Tongue (tissue), 2 donors: ENCODE data around the gene KLHL3. TPM values are rescaled to one million over a fixed set of nuclear protein-coding genes. Genes with fewer than 3 reads are reported as not detected.
A peak's percentile ranks its signal among the peaks of the same experiment; 100 is the strongest.
"Not testable (repeated sequence)": the region's sequence is repeated elsewhere in the genome, so short reads cannot be mapped to it uniquely, and the experiment has no call there.

ENCODE experiments used
- DNase-seq: peaks from one replicate; pipeline ENCODE4 v3.0.0-alpha.2; 2015
- total RNA-seq: library from RNA; depleted of rRNA; stranded (reverse); fragments of >200 nt; gene quantifications from one replicate; pipeline ENCODE4 v1.2.3, GENCODE V29; 2014

The KLHL3 gene
- 15.5 TPM for total RNA-seq

- peak; percentile 59 for DNase-seq
Observed at GRCh38 chr5:137735555-137736284, at the start of gene KLHL3. Gene KLHL3, minus strand, starts transcription at chr5:137736089. Its CDS starts 443 bp downstream, at chr5:137735646.

GRCh38 chr5:137782984-137783536 lies 47.2 kb upstream of the KLHL3 start:
- DNase-seq, result no peak

- DNase-seq, result no peak
Observed at GRCh38 chr5:137782055-137782454, 46.2 kb upstream of the KLHL3 start.

GRCh38 chr5:137778772-137779564 lies 43.1 kb upstream of the KLHL3 start:
- DNase-seq, result peak; percentile 79

- not testable (repeated sequence) for DNase-seq
Observed at GRCh38 chr5:137767937-137768336, 32.0 kb upstream of the KLHL3 start.

GRCh38 chr5:137761566-137761965 lies 25.7 kb upstream of the KLHL3 start:
- no peak for DNase-seq

GRCh38 chr5:137760719-137761516 lies 25.0 kb upstream of the KLHL3 start:
- no peak for DNase-seq

GRCh38 chr5:137760294-137760693 lies 24.4 kb upstream of the KLHL3 start:
- DNase-seq, result no peak

- DNase-seq, result no peak
Observed at GRCh38 chr5:137758715-137759306, 22.9 kb upstream of the KLHL3 start.

- no peak for DNase-seq
Observed at GRCh38 chr5:137758121-137758520, 22.2 kb upstream of the KLHL3 start.

- DNase-seq, result no peak
Observed at GRCh38 chr5:137757634-137758033, 21.7 kb upstream of the KLHL3 start.

- no peak for DNase-seq
Observed at GRCh38 chr5:137754961-137755762, 19.3 kb upstream of the KLHL3 start.

GRCh38 chr5:137754188-137754960 lies 18.5 kb upstream of the KLHL3 start, which contains the start of gene HNRNPA0:
Gene HNRNPA0, minus strand, starts transcription at chr5:137754363. Its CDS starts 297 bp downstream, at chr5:137754066.
- DNase-seq, result peak; percentile 99

- DNase-seq, result no peak
Observed at GRCh38 chr5:137753691-137754187, 17.9 kb upstream of the KLHL3 start.

GRCh38 chr5:137752905-137753690 lies 17.2 kb upstream of the KLHL3 start:
- DNase-seq, result peak; percentile 37

GRCh38 chr5:137751869-137752491 lies 16.1 kb upstream of the KLHL3 start:
- DNase-seq, result peak; percentile 82

GRCh38 chr5:137750436-137750835 lies 14.5 kb upstream of the KLHL3 start:
- DNase-seq, result no peak

- no peak for DNase-seq
Observed at GRCh38 chr5:137747848-137748247, 12.0 kb upstream of the KLHL3 start.
